GM23338 (cell line): Measurements from ENCODE around the gene CCDC92. TPM values are rescaled to one million over a fixed set of nuclear protein-coding genes. Genes with fewer than 3 reads are reported as not detected.

Experiments used
- ATAC-seq: fragments of 200-7000 bp; cut with Tn5 transposase; 3 replicates; pipeline ENCODE4 v1.9.1; 2020
- DNase-seq: peaks from one replicate; pipeline ENCODE4 v3.0.0-alpha.2; 2015; ENCODE audit warnings: low spot score
- H2AFZ ChIP-seq: fragments of 200-600 bp; sonication (generic); 2 replicates; pipeline ENCODE4 v1.8.0; 2016; ENCODE audit warnings: antibody characterized with exemption, mild to moderate bottlenecking, moderate library complexity
- H3F3A ChIP-seq: fragments of 200-600 bp; sonication (generic); replicated peaks from 2 replicates; pipeline ENCODE4 v1.8.0; 2017; ENCODE audit warnings: antibody characterized with exemption, mixed run types, low read depth
- H3K27ac ChIP-seq: fragments of 200-600 bp; sonication (generic); 2 replicates; pipeline ENCODE4 v1.6.1; 2016; ENCODE audit warnings: low read depth
- H3K27me3 ChIP-seq: fragments of 200-600 bp; sonication (generic); 2 replicates; pipeline ENCODE4 v1.8.0; 2016; ENCODE audit warnings: mild to moderate bottlenecking, mixed run types, moderate library complexity; ENCODE audit not compliant: insufficient read depth
- H3K36me3 ChIP-seq: fragments of 200-600 bp; sonication (generic); 2 replicates; pipeline ENCODE4 v1.8.0; 2016; ENCODE audit warnings: mild to moderate bottlenecking; ENCODE audit not compliant: insufficient read depth
- H3K4me1 ChIP-seq: fragments of 200-600 bp; sonication (generic); 2 replicates; pipeline ENCODE4 v1.8.0; 2016; ENCODE audit warnings: mild to moderate bottlenecking, moderate library complexity; ENCODE audit not compliant: insufficient read depth
- H3K4me2 ChIP-seq: fragments of 200-600 bp; sonication (generic); 2 replicates; pipeline ENCODE4 v1.7.1; 2017; ENCODE audit warnings: mixed run types
- H3K4me3 ChIP-seq: fragments of 200-600 bp; sonication (generic); 2 replicates; pipeline ENCODE4 v1.6.1; 2016; ENCODE audit warnings: mixed run types
- H3K79me2 ChIP-seq: fragments of 200-600 bp; sonication (generic); replicated peaks from 2 replicates; pipeline ENCODE4 v1.8.0; 2017; ENCODE audit warnings: mild to moderate bottlenecking; ENCODE audit not compliant: insufficient read depth
- H3K9me2 ChIP-seq: fragments of 200-600 bp; sonication (generic); 2 replicates; pipeline ENCODE4 v1.8.0; 2017; ENCODE audit not compliant: insufficient read depth
- H4K20me1 ChIP-seq: fragments of 200-600 bp; sonication (generic); replicated peaks from 2 replicates; pipeline ENCODE4 v1.8.0; 2017; ENCODE audit warnings: mild to moderate bottlenecking; ENCODE audit not compliant: insufficient read depth
- H3K27ac Mint-ChIP-seq: 2 replicates; pipeline ENCODE4 v1.8.0; 2020; ENCODE audit warnings: inconsistent platforms, mild to moderate bottlenecking, moderate library complexity, mixed read lengths
- H3K27me3 Mint-ChIP-seq: 3 replicates; pipeline ENCODE4 v1.8.0; 2022; ENCODE audit warnings: low read depth, mild to moderate bottlenecking, moderate library complexity, mixed read lengths, inconsistent platforms; ENCODE audit not compliant: insufficient read depth, poor library complexity
- H3K36me3 Mint-ChIP-seq: 3 replicates; pipeline ENCODE4 v1.8.0; 2021; ENCODE audit warnings: low read depth, mild to moderate bottlenecking, inconsistent platforms, moderate library complexity, mixed read lengths
- H3K4me1 Mint-ChIP-seq: 3 replicates; pipeline ENCODE4 v1.8.0; 2020; ENCODE audit warnings: mild to moderate bottlenecking, inconsistent platforms, mixed read lengths
- H3K4me3 Mint-ChIP-seq: 3 replicates; pipeline ENCODE4 v1.8.0; 2021; ENCODE audit warnings: moderate library complexity, mild to moderate bottlenecking, inconsistent platforms, mixed read lengths
- H3K9me3 Mint-ChIP-seq: 3 replicates; pipeline ENCODE4 v1.8.0; 2020; ENCODE audit warnings: moderate library complexity, mild to moderate bottlenecking, inconsistent platforms, mixed read lengths
- NANOG ChIP-seq: IDR thresholded peaks from 2 replicates; pipeline ENCODE4 v1.6.1; 2016; ENCODE audit warnings: antibody characterized with exemption, borderline replicate concordance
- POLR2AphosphoS5 ChIP-seq: IDR thresholded peaks from 2 replicates; pipeline ENCODE4 v1.6.1; 2016; ENCODE audit warnings: antibody characterized with exemption, low read depth
- ZNF114 ChIP-seq: fragments of 250-450 bp; sonication (Bioruptor Pico); IDR thresholded peaks from 2 replicates; pipeline ENCODE4 v1.5.0; 2020; ENCODE audit warnings: mild to moderate bottlenecking, moderate library complexity
- ZNF331 ChIP-seq: fragments of 250-450 bp; sonication (Bioruptor Pico); IDR thresholded peaks from 2 replicates; pipeline ENCODE4 v1.5.0; 2020; ENCODE audit warnings: low read depth, mild to moderate bottlenecking, moderate library complexity
- polyA plus RNA-seq: library from polyadenylated mRNA; unstranded; fragments of >200 nt; fragmentation: Nextera tagmentation; extraction: Ambion mirVana; gene quantifications from 2 replicates; pipeline ENCODE4 v1.2.1, GENCODE V29; 2016
- total RNA-seq: library from RNA; depleted of rRNA; stranded (reverse); fragments of >200 nt; shearing (Covaris generic); gene quantifications from 2 replicates; pipeline ENCODE4 v1.2.3, GENCODE V29; 2014
- TF ChIP-seq, protein P1 (sequence below): IDR thresholded peaks from one replicate; pipeline ENCODE4 v1.6.1; 2018; ENCODE audit warnings: antibody characterized with exemption; ENCODE audit not compliant: unreplicated experiment
- TF ChIP-seq, protein P2 (sequence below): IDR thresholded peaks from 2 replicates; pipeline ENCODE4 v1.6.1; 2016; ENCODE audit warnings: antibody characterized with exemption
- TF ChIP-seq, protein P3 (sequence below): fragments of 250-450 bp; sonication (Bioruptor Pico); IDR thresholded peaks from 2 replicates; pipeline ENCODE4 v1.5.0; 2020; ENCODE audit warnings: mild to moderate bottlenecking, moderate library complexity

Gene CCDC92
- total and polyA plus RNA-seq, 2 experiments from 2014 or later = 0.08 to 0.31 TPM

DNA sequence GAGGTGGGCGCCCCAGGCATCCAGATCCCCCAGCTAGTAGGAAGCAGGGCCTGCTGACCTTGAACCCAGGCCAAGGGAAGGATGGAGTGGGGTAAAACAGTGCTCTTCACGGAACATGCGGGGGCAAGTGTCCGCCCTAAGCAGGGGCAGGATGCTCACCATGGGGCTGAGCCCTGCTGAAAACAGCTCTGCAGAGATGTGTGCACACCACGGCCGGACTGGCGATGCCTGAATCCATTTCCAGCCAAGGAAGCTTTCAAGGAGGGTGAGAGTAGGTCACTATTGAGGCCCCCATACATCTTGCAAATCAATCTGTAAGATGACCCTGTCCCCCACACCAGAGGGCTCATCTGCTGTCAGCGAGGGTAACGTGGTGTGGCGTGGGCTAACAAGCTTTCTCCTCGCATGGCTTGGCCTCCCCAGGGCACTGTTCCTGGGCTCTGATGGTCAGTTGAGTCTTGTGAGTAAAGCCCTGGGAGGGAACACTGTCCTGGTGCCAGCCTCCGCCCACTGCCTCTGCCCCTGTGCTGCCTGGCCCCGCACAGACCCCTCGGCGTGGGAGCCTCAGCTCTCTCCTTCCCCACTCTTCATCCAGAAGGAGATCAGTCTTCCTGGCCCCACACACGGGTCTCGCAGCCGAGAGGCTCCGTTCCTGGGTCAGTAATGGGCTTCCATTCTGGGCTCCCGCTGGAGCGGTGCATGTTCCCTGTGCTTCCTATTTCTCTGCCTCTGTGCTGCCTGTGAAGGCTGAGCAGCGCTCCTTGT is 69.1 kb downstream of the CCDC92 start (continued):
- TF ChIP-seq, protein P1, sequence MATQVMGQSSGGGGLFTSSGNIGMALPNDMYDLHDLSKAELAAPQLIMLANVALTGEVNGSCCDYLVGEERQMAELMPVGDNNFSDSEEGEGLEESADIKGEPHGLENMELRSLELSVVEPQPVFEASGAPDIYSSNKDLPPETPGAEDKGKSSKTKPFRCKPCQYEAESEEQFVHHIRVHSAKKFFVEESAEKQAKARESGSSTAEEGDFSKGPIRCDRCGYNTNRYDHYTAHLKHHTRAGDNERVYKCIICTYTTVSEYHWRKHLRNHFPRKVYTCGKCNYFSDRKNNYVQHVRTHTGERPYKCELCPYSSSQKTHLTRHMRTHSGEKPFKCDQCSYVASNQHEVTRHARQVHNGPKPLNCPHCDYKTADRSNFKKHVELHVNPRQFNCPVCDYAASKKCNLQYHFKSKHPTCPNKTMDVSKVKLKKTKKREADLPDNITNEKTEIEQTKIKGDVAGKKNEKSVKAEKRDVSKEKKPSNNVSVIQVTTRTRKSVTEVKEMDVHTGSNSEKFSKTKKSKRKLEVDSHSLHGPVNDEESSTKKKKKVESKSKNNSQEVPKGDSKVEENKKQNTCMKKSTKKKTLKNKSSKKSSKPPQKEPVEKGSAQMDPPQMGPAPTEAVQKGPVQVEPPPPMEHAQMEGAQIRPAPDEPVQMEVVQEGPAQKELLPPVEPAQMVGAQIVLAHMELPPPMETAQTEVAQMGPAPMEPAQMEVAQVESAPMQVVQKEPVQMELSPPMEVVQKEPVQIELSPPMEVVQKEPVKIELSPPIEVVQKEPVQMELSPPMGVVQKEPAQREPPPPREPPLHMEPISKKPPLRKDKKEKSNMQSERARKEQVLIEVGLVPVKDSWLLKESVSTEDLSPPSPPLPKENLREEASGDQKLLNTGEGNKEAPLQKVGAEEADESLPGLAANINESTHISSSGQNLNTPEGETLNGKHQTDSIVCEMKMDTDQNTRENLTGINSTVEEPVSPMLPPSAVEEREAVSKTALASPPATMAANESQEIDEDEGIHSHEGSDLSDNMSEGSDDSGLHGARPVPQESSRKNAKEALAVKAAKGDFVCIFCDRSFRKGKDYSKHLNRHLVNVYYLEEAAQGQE = no peak
- no peak for TF ChIP-seq NANOG
- TF ChIP-seq, protein P2, sequence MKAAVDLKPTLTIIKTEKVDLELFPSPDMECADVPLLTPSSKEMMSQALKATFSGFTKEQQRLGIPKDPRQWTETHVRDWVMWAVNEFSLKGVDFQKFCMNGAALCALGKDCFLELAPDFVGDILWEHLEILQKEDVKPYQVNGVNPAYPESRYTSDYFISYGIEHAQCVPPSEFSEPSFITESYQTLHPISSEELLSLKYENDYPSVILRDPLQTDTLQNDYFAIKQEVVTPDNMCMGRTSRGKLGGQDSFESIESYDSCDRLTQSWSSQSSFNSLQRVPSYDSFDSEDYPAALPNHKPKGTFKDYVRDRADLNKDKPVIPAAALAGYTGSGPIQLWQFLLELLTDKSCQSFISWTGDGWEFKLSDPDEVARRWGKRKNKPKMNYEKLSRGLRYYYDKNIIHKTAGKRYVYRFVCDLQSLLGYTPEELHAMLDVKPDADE = no peak
- TF ChIP-seq ZNF331 (CRISPR knock-in tag) = no peak

DNA sequence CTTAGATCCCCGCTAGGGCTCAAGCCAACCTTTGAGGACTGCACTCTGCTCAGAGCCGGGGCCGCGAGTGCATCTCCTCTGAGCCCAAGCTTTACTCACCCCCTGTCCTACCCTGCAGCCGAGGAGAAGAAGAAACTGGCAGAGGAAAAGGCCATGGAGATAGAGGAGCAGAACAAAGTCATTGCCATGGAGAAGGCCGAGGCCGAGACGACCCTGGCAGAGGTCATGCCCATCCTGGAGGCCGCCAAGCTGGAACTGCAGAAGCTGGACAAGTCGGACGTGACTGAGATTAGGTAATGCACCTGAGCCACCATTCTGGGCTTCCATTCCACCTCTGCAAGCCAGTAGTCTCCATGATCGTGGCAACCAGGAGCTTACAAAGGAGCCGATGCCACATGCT is 69.8 kb downstream of the CCDC92 start:
- no peak for DNase-seq
- Mint-ChIP-seq H3K36me3 (peaks cover 6% of the 10 kb centered on the region), H3K4me3 (no peak overlapping the region), H3K27ac (no peak overlapping the region), H3K9me3 (peaks cover 13% of the 10 kb centered on the region), H3K27me3 (peaks cover 24% of the 10 kb centered on the region), H3K4me1 (peaks cover 8% of the 10 kb centered on the region)
- no peaks in the 10 kb centered on the region for H3F3A ChIP-seq
- no peak overlapping the region for H2AFZ ChIP-seq
- no peaks in the 10 kb centered on the region for H3K27me3 ChIP-seq
- no peak for ATAC-seq
- H3K27ac ChIP-seq = no peak overlapping the region
- H3K4me2 ChIP-seq = no peak overlapping the region
- no peaks in the 10 kb centered on the region for H3K9me2 ChIP-seq
- no peak overlapping the region for H3K4me3 ChIP-seq
- no peaks in the 10 kb centered on the region for H3K36me3 ChIP-seq
- peaks cover 4% of the 10 kb centered on the region; the same call in 1 of the 2 replicates for H3K4me1 ChIP-seq
- no peaks in the 10 kb centered on the region for H4K20me1 ChIP-seq
- no peaks in the 10 kb centered on the region for H3K79me2 ChIP-seq
- TF ChIP-seq, protein P2 = no peak
- TF ChIP-seq ZNF114 = no peak
- TF ChIP-seq, protein P1 = no peak
- no peak for TF ChIP-seq POLR2AphosphoS5
- TF ChIP-seq, protein P3, sequence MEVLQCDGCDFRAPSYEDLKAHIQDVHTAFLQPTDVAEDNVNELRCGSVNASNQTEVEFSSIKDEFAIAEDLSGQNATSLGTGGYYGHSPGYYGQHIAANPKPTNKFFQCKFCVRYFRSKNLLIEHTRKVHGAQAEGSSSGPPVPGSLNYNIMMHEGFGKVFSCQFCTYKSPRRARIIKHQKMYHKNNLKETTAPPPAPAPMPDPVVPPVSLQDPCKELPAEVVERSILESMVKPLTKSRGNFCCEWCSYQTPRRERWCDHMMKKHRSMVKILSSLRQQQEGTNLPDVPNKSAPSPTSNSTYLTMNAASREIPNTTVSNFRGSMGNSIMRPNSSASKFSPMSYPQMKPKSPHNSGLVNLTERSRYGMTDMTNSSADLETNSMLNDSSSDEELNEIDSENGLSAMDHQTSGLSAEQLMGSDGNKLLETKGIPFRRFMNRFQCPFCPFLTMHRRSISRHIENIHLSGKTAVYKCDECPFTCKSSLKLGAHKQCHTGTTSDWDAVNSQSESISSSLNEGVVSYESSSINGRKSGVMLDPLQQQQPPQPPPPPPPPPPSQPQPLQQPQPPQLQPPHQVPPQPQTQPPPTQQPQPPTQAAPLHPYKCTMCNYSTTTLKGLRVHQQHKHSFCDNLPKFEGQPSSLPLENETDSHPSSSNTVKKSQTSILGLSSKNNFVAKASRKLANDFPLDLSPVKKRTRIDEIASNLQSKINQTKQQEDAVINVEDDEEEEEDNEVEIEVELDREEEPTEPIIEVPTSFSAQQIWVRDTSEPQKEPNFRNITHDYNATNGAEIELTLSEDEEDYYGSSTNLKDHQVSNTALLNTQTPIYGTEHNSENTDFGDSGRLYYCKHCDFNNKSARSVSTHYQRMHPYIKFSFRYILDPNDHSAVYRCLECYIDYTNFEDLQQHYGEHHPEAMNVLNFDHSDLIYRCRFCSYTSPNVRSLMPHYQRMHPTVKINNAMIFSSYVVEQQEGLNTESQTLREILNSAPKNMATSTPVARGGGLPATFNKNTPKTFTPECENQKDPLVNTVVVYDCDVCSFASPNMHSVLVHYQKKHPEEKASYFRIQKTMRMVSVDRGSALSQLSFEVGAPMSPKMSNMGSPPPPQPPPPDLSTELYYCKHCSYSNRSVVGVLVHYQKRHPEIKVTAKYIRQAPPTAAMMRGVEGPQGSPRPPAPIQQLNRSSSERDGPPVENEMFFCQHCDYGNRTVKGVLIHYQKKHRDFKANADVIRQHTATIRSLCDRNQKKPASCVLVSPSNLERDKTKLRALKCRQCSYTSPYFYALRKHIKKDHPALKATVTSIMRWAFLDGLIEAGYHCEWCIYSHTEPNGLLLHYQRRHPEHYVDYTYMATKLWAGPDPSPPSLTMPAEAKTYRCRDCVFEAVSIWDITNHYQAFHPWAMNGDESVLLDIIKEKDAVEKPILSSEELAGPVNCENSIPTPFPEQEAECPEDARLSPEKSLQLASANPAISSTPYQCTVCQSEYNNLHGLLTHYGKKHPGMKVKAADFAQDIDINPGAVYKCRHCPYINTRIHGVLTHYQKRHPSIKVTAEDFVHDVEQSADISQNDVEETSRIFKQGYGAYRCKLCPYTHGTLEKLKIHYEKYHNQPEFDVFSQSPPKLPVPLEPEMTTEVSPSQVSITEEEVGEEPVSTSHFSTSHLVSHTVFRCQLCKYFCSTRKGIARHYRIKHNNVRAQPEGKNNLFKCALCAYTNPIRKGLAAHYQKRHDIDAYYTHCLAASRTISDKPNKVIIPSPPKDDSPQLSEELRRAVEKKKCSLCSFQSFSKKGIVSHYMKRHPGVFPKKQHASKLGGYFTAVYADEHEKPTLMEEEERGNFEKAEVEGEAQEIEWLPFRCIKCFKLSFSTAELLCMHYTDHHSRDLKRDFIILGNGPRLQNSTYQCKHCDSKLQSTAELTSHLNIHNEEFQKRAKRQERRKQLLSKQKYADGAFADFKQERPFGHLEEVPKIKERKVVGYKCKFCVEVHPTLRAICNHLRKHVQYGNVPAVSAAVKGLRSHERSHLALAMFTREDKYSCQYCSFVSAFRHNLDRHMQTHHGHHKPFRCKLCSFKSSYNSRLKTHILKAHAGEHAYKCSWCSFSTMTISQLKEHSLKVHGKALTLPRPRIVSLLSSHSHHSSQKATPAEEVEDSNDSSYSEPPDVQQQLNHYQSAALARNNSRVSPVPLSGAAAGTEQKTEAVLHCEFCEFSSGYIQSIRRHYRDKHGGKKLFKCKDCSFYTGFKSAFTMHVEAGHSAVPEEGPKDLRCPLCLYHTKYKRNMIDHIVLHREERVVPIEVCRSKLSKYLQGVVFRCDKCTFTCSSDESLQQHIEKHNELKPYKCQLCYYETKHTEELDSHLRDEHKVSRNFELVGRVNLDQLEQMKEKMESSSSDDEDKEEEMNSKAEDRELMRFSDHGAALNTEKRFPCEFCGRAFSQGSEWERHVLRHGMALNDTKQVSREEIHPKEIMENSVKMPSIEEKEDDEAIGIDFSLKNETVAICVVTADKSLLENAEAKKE (CRISPR knock-in tag) = no peak
- TF ChIP-seq NANOG = no peak
